GM21447 (cell line): ENCODE data around the gene WDR17.
A peak's percentile ranks its signal among the peaks of the same experiment; 100 is the strongest.
"Not testable (repeated sequence)": the region's sequence is repeated elsewhere in the genome, so short reads cannot be mapped to it uniquely, and the experiment has no call there.

Experiments
- ATAC-seq: cut with Tn5 transposase; IDR thresholded peaks from one replicate; pipeline ENCODE4 v1.9.1; 2021; ENCODE audit not compliant: unreplicated experiment

Gene WDR17

DNA sequence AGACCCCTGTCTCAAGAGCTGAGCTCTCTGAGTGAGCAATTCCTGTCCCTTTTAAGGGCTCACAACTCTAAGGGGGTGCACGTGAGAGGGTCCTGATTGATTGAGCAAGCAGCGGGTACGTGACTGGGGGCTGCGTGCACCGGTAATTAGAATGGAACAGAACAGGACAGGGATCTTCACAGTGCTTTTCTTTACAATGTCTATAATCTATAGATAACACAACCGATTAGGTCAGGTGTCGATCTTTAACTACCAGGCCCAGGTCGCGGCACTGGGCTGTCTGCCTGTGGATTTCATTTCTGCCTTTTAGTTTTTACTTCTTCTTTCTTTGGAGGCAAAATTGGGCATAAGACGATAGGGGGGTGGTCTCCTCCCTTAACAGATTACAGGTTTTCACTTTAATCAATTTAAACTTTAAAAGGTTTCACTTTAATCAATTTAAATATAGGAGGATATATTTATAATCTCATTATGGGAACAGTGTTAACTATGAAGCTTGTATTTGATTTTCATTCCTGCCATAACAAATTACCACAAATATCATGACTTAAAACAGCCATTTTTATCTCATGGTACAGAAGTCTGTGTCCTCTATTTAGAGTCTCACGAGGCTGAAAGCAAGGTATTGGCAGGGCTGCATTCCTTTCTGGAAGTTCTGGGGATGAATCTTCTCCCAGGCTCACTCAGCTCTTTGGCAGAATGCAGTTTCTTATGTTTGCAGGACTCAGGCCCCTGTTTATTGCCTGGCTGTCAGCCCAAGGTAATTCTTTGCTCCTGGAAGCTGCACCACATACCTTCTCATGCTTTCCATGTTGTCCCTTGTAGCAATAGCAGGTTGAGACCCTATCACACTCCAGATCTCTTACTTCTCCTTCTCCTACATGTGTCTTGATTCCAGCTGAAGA, 124.5 kb downstream of the WDR17 start:
- ATAC-seq = no peak

DNA sequence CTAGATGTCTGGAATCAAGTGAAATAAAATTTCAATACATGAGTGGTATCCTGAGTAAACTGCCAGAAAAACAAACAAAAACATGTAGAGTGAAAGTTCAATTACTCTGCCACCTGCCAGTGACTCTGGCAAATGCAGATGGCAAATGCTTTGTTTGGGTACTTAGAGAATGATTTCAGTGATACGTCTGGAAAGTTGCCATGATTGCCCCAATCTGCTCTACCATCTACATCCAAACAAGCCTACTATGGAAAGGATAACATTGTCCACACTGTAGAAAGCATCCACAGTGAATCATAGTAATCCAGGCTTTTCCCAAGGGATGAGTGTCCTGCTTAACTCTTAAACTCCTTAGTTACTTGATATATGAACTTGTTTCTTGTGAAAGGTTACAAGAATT, 126.3 kb downstream of the WDR17 start:
- ATAC-seq = no peak

DNA sequence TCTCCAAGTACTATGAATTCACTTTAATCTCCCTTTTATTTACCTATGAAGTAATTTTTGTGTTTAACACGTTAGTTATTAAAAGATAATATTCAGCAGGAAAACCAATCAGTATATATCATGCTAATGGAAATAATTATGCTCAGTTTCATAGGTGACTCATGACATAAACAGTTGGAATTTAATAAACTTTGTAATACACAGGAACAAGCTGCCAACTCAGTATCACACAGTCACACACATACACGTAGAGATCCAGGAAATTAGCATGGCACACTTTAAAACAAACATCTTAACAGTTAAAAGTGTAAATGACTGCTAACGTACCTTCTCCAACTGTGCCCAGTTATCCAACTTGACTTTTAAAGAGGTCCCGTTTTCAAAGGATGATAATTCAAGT, 127.5 kb downstream of the WDR17 start:
- ATAC-seq = no peak

DNA sequence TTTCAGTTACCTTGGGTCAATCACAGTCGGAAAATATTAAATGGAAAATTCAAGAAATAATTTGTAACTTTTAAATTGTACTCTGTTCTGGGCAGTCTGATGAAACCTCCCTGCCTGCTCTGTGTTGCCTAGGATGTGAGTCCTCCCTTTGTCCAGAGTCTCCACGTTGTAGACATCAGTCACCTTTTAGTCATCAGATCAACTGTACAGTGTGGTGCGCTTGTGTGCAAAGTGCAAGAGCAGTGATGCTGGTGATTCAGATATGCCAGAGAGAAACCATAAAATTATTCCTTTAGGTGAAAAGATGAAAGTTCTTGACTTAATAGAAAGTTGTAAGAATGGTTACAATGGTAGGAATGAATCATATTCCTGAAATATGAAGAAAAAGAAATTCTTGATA, 128.3 kb downstream of the WDR17 start:
- ATAC-seq = no peak

DNA sequence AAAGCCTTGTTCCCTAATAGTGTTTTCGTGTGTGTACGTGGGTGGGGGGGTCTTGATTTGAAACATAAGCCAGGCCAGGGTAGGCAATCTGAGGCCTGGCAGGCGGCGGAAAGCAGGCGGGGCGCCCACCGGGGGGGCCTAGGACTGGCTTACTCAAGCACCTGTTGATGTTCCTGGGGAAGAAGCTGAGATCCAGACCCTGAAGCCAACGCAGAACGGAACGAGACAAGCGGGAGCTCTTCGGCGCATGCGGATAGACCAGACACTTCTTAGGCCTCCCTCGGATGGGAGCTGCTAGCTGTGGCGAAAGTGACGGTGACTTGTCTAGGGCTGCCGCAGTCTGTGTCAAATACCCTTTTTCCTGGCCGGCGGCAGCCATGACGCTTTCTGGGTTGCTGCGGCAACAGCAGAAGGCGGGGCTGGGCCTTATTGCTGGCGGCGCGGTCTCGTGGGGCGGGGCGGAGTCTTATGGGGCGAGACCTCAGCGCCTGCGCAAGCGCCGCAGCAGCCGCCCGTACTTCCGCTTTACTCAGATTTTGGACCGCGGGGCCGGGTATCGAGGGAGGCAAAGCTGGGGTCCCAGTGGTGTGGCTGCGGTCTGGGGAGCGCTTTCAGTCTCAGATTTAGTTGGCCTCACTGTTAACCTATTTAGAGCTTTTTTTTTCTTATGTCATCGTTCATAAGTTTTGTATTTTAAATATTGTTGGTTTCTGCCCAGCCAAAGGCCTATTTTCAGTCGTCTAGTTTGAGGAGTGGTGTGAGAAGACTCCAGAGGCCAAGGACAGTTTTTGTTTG, 129.7 kb downstream of the WDR17 start, which contains the start of gene SPATA4:
Gene SPATA4, minus strand, starts transcription at position 402 of the 795 bp plus-strand sequence. Its CDS starts 23 bp downstream, at position 379.
- ATAC-seq = peak; percentile 98

DNA sequence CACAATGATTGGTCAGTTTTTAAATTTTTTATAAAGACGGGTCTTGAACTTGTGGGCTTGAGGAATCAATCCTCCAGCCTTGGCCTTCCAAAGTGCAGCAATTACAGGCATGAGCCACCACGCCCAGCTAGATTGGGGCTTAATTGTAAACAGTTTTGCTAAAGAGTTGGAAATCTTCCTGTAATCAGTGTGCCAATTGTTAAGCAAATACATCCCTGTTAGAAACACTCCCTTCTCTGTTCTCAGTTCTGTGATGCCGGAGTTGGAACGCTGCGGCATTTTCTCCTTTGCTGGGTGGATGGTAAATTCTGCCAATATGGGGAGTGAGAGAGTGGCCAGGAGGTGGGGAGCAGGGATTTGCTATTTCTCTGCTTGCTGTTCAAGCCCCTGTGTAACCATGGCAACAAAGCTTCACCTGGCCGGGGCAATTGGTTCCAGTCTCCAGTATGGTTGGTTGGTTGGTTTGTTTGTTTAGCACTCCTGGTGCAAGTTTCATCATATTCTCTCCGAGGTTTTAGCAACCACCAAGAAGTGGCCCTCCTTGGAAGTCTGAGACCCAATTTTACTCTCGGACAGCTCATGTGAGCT, 132.8 kb downstream of the WDR17 start:
- no peak for ATAC-seq

DNA sequence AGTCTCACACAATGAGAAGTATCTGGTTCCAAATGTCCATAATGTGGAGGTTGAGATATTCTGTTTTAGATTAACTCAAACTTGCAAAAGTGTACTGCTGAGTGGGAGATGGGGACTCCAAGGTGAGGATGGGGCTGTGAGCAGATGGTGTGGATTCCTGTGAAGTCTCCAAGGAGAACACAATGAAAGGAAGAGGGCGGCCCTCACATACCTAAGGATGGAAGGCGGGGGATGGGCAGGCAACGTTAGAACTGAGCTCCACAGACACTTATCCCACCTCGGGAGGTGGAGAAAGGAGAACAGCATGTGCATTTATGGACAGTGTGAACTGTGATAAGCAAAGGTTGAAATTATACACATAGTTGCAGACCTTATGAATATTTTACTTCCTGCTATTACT, 139.7 kb downstream of the WDR17 start:
- no peak for ATAC-seq

DNA sequence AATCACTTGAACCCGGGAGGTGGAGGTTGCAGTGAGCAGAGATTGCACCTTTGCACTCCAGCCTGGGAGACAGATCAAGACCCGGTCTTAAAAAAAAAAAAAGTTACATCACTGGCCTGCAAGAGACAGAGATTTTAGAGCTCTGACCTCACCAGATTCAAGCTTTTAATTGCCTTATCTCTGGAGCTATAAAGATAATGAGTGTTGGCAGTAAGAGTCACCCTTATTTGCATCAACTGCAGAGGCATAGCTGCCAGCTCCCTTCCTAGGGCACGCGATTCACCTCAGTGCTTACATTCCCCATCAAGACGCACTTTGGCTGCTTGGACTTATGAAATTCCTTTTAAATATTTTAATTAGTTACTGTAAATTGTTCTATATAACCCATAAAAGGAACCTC, 142.2 kb downstream of the WDR17 start:
- ATAC-seq = no peak

DNA sequence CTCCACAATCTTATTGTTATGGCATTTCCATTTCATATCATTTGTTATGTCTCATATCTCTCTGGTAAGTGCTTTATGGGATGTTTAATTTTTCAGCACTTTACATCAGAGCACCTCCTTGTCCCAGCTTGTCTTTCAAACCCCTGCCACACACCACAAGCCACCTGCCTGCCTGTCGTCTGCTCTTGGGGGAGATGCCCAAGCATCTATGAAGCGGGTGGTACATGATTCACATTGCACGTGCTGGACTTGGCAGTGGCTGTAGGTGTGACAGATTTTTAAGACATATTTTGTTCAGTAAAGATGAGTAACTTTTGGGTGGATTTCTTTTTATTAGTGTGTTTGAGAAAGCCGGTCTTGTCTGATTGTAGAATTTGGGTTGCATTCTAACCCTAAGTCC, 143.9 kb downstream of the WDR17 start:
- ATAC-seq = no peak

DNA sequence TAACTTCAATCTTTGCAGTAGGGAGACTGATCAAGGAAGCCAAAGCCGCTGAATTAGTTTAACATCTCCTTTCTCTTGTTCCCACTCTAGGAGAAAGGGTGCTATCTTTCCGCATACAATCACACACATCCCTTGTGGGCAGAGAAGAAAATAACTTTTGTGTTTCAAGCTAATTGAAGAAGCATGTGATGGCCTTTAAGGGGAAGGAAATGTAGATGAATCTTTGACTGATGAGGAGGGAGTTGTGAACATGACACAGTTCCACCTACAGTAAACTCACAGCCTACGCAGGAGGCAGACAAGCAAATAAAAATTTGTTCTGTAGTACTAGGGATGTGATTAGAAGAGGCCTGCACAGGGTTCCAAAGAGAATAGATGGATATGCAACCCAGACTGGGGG, 144.5 kb downstream of the WDR17 start:
- no peak for ATAC-seq

DNA sequence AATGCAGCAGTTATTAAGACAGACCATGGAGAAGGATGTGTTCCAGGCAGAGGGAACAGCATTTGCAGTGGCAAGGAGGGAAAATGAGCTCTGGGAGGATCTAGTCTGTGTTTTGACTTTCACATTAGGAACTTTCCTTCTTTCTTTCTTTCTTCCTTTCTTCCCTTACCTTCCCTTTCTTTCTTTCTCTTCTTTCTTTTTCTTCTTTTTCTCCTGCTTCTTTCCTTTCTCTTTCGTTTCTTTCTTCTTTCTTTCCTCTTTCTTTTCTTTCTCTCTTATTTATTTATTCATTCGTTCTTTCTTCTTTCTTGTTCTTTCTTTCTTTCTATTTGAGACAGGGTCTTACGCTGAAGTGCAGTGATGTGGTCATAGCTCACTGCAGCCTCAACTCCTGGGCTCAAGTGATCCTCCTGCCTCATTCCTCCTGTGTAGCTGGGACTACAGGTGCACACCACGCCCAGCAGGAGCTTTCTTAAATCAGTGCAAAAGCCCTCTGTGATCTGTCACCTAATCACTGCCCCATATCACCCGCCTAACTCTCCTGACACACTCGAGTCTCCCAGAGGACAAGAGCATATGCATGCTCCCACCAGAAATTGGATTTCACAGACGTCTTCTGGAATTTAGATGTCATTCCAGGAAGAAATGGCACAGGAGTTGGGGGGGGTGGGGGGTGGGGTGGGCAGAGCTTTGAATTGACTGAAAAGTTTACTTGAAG, 145.1 kb downstream of the WDR17 start:
- ATAC-seq = no peak

DNA sequence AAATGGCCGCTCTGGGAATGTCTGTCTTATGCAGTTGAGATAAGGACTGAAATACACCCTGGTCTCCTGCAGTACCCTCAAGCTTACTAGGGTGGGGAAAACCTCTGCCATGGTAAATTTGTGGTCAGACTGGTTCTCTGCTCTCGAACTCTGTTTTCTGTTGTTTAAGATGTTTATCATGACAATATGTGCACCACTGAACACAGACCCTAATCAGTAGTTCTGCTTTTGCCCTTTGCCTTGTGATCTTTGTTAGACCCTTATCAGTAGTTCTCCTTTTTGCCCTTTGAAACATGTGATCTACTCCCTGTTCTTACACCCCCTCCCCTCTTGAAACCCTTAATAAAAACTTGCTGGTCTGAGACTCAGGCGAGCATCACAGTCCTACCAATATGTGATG, 146.7 kb downstream of the WDR17 start:
- ATAC-seq = not testable (repeated sequence)

DNA sequence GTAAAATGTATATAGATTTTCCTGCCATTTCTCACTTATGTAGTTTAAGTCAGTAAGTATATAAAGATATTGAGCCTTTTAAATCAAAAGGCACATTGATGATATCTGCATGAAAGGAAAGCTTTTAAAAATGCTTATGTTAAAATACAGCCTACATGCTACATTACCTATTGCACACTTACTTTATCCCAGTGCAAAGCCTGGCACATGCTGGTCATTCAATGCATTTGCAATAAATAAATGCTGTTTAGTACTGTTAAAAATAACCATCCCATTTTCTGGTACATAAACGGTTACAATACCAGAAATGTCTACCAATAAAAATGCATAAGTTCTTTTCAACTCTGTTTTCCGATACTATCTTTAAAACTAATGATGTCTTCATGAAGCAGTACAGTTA, 151.9 kb downstream of the WDR17 start:
- no peak for ATAC-seq

DNA sequence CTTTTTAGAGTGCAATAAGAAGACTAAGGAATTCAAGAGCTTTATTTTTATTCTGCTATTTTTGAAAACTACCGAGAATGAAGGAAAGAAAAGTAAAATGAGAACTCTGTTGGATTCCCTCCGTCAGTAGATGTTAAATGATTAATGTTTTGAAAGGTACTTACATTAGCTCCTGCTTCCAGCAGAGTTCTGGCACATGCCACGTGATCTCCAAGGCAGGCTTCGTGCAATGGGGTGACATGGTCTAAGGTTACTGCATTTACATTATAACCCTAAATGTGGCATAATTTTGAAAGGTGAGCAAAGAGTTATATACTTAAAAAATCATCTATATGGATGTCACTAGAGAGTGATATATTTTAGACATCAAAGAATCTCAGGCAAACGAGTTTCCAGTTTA, 156.5 kb downstream of the WDR17 start:
- no peak for ATAC-seq

DNA sequence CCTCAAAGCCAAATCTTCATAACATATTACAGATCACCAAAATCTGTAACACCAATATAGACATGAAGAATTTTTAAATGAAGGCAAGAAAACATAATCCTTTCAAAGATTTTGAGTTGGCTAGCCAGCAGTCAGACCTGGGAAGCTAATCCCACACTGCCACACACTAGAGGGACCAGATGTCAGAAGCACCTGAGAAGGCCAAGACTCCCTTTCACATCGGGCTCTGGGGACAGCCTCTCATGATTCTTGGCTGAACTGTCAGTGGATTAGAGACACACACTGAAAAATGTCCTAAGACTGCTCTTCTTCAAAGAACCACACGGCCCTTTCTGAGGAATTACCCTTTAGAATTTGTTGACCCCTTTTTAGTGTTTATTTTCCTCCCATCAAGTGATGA, 157.9 kb downstream of the WDR17 start:
- no peak for ATAC-seq

DNA sequence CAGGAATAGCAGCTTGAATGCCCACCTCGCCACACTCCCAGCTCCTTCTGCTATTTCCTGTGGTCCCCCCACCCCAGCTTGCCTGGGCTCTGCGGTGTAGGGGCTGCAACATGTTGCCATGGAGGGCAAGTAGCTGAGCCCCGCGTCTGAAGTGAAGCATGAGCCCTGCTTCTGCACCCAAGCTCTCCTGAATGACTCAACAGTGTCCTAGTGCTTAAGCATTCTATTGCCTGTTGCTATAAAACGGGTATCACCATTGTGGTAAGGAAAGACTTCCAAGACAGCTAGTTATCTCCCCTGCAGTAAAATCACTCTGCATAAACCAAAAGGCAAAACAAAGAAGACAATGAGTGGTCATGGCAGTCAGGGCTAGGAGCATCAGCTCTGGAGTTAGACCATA, 161.1 kb downstream of the WDR17 start:
- ATAC-seq = no peak

DNA sequence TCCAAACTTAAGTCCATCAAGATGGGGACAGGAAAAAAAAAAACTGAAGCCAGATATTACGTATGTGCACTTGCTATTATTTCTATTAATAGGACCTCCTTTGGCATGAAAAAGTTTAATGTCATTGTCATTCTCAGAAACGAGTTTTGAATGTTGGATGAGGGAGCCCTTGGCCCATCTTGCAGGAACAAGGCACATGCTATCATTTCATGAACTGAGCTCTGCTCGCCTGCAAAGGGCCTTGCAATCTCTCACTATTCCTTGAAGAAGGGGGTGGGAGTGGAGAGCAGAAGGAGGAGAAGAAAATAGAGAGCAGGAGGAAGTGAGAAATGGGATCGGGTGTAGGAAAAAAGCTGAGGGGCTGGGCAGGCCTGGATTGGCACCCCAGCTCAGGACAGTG, 164.0 kb downstream of the WDR17 start:
- no peak for ATAC-seq
